Prostate gland (tissue), 2 donors: ENCODE data around the gene DDX51. TPM values are rescaled to one million over a fixed set of nuclear protein-coding genes. Genes with fewer than 3 reads are reported as not detected.

Source experiments
- DNase-seq: peaks from one replicate; pipeline ENCODE4 v3.0.0-alpha.2; 2019; ENCODE audit warnings: low spot score
- H3K27ac ChIP-seq, 2 donors: fragments of 200-600 bp; sonication (generic); 2 replicates each; pipeline ENCODE4 v1.5.1; 2017 to 2019
- H3K27me3 ChIP-seq: fragments of 200-600 bp; sonication (generic); replicated peaks from 2 replicates; pipeline ENCODE4 v1.5.1; 2019; ENCODE audit not compliant: insufficient read depth
- H3K36me3 ChIP-seq, 2 donors: fragments of 200-600 bp; sonication (generic); 1 replicate in 1 of 2; 2 replicates in 1 of 2; pipeline versions ENCODE4 v1.5.1 to v1.8.1; 2017 to 2019
- H3K4me1 ChIP-seq: fragments of 200-600 bp; sonication (generic); replicated peaks from 2 replicates; pipeline ENCODE4 v1.5.1; 2019
- H3K4me3 ChIP-seq, 2 donors: fragments of 200-600 bp; sonication (generic); 2 replicates each; pipeline ENCODE4 v1.5.1; 2017 to 2019
- H3K9me3 ChIP-seq: fragments of 200-600 bp; sonication (generic); 2 replicates; pipeline ENCODE4 v1.5.1; 2017
- POLR2A ChIP-seq: fragments of 450-650 bp; IDR thresholded peaks from one replicate; pipeline ENCODE4 v1.6.1; 2016; ENCODE audit warnings: antibody characterized with exemption, mild to moderate bottlenecking
- POLR2AphosphoS5 ChIP-seq: sonication (generic); formaldehyde crosslinking; IDR thresholded peaks from one replicate; pipeline ENCODE4 v1.6.1; 2017; ENCODE audit warnings: antibody characterized with exemption
- WGBS: methylation state at CpG from one replicate; pipeline ENCODE4 v1.1.5; 2018; 5-methylcytosine and 5-hydroxymethylcytosine counted together
- intact Hi-C: fragments of 100-400 bp; cut with DNase I; formaldehyde crosslinking; loops from one replicate; pipeline ENCODE4 v1.14.2; 2022
- total RNA-seq, 2 donors: library from RNA; depleted of rRNA; stranded (reverse); fragments of >200 nt; gene quantifications; one replicate each; pipeline ENCODE4 v1.1.0, GENCODE V29; 2016
- TF ChIP-seq, protein P1 (sequence below), 4 experiments: fragments of 200-600 bp in 2 of 4; fragments of 450-650 bp in 2 of 4; sonication (generic) in 2 of 4; IDR thresholded peaks; 1 replicate in 3 of 4; 2 replicates in 1 of 4; pipeline ENCODE4 v1.5.1; 2016 to 2019; ENCODE audit warnings: antibody characterized with exemption in 4 of 4, mild to moderate bottlenecking in 2 of 4, moderate library complexity in 2 of 4

Gene DDX51
- total RNA-seq, 2 donors from 2014 or later = 12.7 to 29.0 TPM

DNA sequence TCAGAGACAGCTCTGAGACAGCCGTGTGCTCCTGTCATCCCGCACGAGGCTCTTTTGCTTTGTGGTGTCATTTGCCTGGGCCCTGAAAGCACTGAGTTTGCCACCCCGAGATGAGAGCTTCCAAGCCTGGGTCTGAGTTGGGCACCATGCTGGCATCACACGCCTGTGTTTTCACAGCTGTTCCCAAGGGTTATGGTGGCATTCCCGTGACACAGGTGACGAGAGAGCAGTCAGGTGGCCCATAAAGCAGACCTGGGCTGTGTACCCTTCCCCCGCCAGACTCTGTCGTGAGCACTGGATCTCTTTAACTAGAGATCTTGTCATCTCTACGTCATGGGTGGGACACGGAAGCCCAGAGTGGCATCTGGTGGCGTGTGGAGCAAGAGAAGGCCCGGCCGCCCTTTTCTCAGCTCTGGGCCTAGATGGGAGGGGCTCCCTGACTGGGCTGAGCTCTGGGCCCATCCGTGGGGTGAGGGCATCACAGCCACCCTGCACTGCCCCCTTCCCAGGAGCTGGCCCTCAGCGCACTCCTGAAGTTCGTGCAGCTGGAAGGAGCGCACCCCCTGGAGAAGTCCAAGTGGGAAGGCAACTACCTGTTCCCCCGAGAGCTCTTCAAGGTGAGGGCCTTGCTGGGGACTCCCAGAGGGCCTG lies 2.8 kb upstream of the DDX51 start:
- no peaks in the 10 kb centered on the region for H3K36me3 ChIP-seq

DNA sequence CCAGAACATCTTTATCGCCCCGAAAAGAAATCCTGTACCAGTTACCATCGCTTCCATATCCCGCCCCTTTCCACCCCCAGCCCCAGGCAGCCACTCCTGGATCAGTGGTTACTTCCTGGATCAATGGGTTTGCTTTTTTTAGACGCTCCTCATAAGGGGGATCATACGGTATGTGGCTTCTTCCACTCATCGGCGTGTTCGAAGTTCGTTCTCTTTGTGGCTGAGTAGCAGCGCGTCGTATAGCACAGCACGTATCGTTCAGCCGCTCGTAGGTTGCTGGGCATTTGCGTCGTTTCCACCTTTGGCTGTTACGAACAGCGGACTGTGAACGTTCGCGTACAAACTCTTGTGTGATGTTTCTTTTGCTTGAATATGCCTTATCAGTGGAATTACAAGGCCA lies 2.0 kb upstream of the DDX51 start:
- no peak overlapping the region for H3K27ac ChIP-seq
- no peak for DNase-seq
- 96% methylated on average over 24 of the region's 24 CpGs for WGBS
- H3K4me3 ChIP-seq = no peak overlapping the region
- H3K9me3 ChIP-seq = no peaks in the 10 kb centered on the region
- H3K27me3 ChIP-seq = no peaks in the 10 kb centered on the region
- intact Hi-C loops = no loop called here
- H3K36me3 ChIP-seq = peaks cover 3 to 5% of the 10 kb centered on the region in 2 donors
- TF ChIP-seq POLR2AphosphoS5 (no peak), POLR2A (no peak)
- TF ChIP-seq, protein P1, sequence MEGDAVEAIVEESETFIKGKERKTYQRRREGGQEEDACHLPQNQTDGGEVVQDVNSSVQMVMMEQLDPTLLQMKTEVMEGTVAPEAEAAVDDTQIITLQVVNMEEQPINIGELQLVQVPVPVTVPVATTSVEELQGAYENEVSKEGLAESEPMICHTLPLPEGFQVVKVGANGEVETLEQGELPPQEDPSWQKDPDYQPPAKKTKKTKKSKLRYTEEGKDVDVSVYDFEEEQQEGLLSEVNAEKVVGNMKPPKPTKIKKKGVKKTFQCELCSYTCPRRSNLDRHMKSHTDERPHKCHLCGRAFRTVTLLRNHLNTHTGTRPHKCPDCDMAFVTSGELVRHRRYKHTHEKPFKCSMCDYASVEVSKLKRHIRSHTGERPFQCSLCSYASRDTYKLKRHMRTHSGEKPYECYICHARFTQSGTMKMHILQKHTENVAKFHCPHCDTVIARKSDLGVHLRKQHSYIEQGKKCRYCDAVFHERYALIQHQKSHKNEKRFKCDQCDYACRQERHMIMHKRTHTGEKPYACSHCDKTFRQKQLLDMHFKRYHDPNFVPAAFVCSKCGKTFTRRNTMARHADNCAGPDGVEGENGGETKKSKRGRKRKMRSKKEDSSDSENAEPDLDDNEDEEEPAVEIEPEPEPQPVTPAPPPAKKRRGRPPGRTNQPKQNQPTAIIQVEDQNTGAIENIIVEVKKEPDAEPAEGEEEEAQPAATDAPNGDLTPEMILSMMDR (IDR thresholded peaks at IDR 0.05) = no peak
- H3K4me1 ChIP-seq = peaks cover 14% of the 10 kb centered on the region

More for the DNA sequence above, 2.8 kb upstream of the DDX51 start:
- peaks cover 14% of the 10 kb centered on the region for H3K4me1 ChIP-seq
- no peak for DNase-seq
- intact Hi-C loops = no loop called here
- no peaks in the 10 kb centered on the region for H3K27me3 ChIP-seq
- no peak overlapping the region for H3K4me3 ChIP-seq
- WGBS = 91% methylated on average over 19 of the region's 19 CpGs
- H3K27ac ChIP-seq = no peak overlapping the region
- TF ChIP-seq POLR2A = no peak
- TF ChIP-seq POLR2AphosphoS5 = no peak
- TF ChIP-seq, protein P1 (IDR thresholded peaks at IDR 0.05) = no peak
- H3K9me3 ChIP-seq = no peaks in the 10 kb centered on the region

DNA sequence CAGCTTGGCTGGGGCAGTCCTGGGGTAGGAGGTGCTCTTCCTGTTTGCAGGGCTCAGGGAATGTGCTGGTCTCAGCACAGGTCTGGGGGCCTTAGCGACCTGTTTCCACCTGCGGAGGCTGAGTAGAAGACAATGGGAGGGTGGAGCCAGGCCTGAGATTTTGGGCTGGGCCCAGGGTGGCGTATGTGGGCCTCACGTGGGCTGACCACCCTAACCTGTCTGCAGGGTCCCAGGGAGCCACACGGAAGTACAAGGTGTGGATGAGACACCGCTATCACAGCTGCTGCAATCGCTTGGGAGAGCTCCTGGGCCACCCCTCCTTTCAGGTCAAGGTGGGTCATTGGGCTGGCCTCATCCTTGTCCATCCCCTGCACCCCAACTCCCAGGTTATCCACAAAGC lies 1.2 kb upstream of the DDX51 start:
- no peaks in the 10 kb centered on the region for H3K27me3 ChIP-seq
- H3K36me3 ChIP-seq = peaks cover 9 to 10% of the 10 kb centered on the region in 2 donors
- 63% methylated on average over 7 of the region's 7 CpGs for WGBS
- no peak overlapping the region for H3K27ac ChIP-seq
- peaks cover 14% of the 10 kb centered on the region for H3K4me1 ChIP-seq
- no peak for DNase-seq
- intact Hi-C loops = no loop called here
- TF ChIP-seq POLR2AphosphoS5 = no peak
- no peak for TF ChIP-seq POLR2A
- TF ChIP-seq, protein P1 (IDR thresholded peaks at IDR 0.05) = no peak
- peak overlapping the region in 1 of 2 donors; percentile 99 for H3K4me3 ChIP-seq
- H3K9me3 ChIP-seq = no peaks in the 10 kb centered on the region

DNA sequence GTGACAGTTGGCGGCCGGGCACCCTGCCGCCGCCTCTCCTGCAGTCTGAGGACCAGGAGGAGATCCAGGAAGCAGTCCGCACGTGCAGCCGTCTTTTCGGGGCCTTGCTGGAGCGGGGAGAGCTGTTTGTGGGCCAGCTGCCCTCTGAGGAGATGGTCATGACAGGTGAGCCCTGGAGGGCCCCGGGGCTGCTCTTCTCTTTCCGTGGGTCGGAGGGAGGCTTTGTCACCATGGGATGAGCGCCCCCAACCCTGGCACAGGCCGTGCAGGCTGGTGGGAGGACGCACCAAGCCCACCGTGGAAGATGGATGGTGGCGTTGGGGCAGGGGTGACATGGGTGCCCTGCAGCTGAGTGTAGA lies 670 bp upstream of the DDX51 start:
- H3K36me3 ChIP-seq = peaks cover 9 to 14% of the 10 kb centered on the region in 2 donors
- H3K27ac ChIP-seq = peak overlapping the region; percentile 79 to 82
- H3K27me3 ChIP-seq = no peaks in the 10 kb centered on the region
- WGBS = 2% methylated on average over 17 of the region's 17 CpGs
- intact Hi-C loops = no loop called here
- no peak for DNase-seq
- peak overlapping the region; percentile 99 for H3K4me3 ChIP-seq
- no peaks in the 10 kb centered on the region for H3K9me3 ChIP-seq
- peaks cover 14% of the 10 kb centered on the region for H3K4me1 ChIP-seq
- TF ChIP-seq POLR2AphosphoS5 (no peak), POLR2A (no peak)

DNA sequence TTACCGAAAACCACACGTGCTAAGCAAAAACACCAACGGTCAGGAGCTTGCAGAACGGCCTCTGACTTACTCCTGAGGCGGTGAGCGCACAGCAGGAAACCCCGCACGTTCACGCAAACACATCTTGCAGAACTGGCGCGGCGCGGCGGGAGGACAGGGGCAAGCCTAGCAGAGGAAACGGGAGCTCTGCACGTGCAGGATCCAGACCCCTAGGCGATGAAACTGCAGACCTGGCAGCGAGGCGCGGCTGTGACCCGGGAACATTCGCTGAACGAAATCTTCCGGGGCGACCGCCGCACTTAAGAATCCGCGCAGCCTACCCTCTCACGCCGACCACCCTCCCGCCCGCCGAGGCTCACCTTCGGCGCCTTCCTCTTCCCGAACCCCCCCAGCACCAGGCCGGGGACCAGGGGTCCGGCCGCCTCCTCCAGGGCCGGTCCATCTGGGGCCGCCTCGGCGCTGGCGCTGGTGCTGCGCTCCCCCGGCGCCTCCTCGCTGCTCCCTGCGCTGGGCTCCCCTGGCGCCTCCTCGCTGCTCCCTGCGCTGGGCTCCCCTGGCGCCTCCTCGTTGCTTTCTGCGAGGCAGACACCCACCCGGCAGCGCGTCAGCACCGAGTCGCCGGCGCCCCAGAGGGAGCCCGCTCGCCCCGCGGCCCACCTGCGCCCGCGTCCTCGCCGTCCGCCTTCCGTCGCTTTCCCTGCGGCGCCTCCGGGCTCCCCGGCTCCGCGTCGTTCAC lies 615 bp downstream of the DDX51 start:
- peaks cover 18 to 20% of the 10 kb centered on the region in 2 donors for H3K36me3 ChIP-seq
- TF ChIP-seq POLR2A = no peak
- TF ChIP-seq, protein P1 (IDR thresholded peaks at IDR 0.05) = no peak
- TF ChIP-seq POLR2AphosphoS5 = no peak
- H3K27ac ChIP-seq = peak overlapping the region in 1 of 2 donors; percentile 79
- no peak for DNase-seq
- peak overlapping the region; percentile 99 for H3K4me3 ChIP-seq
- peaks cover 14% of the 10 kb centered on the region for H3K4me1 ChIP-seq
- H3K9me3 ChIP-seq = no peaks in the 10 kb centered on the region
- WGBS = 3% methylated on average over 70 of the region's 82 CpGs
- H3K27me3 ChIP-seq = no peaks in the 10 kb centered on the region
- intact Hi-C loops = no loop called here
